HG03378 (cell line): ENCODE data around the gene SREBF1.
A peak's percentile ranks its signal among the peaks of the same experiment; 100 is the strongest.

Experiments
- ATAC-seq: cut with Tn5 transposase; IDR thresholded peaks from one replicate; pipeline ENCODE4 v1.9.1; 2021; ENCODE audit warnings: mild to moderate bottlenecking, moderate library complexity; ENCODE audit not compliant: unreplicated experiment

The SREBF1 gene

DNA sequence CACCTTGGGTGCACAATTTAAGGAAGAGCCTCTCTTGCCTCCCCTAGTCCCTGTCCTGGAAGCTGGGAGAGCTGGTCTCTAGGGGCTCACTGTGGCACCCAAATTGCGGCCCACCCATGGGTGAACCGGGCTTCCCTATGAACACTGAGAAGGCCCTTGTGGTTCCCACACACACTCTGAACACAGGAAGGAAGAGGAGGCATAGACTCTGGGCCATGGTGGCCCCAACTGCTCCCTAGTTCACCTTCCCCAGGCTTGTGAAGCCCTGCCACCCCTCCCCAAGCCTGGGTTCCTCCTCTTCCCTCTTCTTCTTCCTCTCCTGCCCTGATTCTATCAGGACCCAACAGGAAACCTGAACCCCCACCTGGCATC, 10.5 kb downstream of the SREBF1 start:
- ATAC-seq, result no peak

DNA sequence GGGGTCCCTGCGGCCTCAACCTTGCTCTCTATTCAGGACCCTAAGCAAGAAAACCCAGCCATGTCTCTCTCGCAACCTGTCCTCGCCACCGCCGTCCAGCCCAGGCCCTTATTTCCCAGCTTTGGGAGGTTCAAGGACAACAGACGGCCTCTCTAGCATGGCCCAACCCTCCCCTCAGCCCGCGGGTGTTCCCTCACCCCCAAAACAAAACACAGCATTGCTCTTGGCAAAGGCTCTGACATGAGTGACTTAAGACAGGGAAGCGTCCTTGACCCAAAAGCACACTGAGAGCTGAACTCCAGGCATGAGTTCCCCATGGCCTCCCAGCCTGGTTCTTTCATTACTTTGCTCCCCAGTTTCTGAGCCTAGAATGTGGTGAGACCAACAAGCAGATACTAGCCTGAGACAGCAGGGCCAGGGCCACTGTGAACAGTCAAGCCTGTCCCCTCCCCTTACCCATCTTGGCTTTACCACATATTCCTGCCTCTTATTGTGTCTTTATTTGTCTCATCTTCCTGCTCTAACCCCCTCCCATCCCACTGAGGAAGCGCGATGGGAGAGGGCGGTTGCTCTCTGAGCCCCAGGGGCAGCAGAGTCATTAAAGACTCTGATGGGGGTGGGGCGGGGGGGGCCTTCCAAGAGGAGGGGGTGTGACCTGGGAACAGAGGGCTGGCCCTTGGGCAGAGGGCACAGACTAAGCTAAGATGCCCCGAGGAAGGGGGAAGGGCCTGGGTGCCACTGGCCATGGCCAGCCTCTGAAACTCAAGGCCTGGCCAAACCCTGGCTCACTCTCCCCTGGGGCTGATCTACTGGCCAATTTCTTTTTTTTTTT, 11.8 kb downstream of the SREBF1 start:
- no peak for ATAC-seq

DNA sequence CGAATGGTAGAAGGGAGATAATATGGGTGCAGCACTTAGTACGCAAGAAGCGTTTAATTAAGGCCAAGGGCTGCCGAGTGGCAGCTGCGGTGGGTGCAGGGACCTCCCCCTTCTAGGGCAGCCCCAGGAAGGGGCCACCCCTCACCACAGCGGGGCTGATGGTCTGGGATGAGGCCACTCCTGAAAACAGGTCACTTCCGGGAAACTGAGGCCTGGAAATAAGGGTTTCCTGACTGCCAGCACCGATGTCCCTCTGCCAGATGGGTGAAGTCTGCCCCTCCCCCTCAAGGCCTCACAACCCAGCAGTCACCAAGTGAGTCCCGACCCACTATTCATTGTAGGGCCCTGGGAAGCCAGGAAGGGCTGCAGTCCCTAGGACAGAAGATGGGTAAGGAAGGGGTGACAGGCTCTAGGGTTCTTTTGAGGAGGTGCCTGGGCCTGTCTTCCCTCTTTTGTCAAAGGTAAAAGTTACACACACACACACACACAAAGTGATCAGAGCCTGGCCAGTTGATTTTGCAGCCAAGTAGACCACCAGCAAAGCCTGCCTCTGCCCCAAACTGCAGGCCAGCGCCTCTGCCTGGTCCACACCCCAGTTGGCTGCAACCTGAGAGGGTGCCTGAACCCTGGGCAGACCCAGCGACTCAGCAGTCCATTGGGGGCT, 12.5 kb downstream of the SREBF1 start:
- ATAC-seq, result no peak

GRCh38 chr17:17823433-17824118, 13.2 kb downstream of the SREBF1 start:
- no peak for ATAC-seq

DNA sequence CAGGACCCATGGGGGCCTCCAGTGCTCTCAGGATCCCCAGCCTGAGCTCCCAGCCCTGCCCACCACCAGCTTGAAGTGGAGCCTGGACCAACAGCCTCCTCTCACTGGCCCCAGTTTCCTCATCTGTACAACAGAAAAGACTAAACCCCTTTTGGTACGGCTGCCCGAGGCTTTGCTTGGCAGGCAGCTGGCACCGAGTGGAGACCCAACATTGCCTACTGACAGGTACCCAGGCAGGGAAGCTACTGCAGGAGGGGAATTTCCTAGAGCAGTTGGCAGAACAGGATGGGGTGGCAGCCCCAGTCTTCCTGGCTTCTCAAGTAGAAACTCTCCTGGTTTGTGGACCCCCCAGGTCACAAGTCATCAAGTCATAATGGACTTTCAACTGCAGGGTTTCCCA, 14.2 kb downstream of the SREBF1 start:
- ATAC-seq, result no peak

DNA sequence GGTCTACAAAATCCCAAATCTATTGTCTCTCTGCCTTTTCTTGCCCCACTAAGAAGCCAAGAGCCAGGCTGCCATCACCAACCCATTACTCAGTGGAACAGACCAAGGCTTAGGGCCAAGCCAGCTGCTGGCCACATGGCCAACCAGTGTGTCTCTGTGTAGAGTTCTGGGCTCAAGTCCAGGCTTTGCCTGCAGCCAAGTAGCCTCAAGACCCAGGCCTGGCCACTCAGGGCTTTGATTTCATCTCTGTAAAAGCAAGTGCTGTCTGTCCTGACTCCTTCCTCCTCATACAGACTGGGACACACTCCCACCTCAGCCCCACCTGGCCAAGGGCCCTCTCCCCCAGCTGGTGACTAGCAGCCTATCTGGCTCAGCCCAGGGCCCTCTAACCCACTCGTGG, 14.6 kb downstream of the SREBF1 start:
- ATAC-seq, result no peak

DNA sequence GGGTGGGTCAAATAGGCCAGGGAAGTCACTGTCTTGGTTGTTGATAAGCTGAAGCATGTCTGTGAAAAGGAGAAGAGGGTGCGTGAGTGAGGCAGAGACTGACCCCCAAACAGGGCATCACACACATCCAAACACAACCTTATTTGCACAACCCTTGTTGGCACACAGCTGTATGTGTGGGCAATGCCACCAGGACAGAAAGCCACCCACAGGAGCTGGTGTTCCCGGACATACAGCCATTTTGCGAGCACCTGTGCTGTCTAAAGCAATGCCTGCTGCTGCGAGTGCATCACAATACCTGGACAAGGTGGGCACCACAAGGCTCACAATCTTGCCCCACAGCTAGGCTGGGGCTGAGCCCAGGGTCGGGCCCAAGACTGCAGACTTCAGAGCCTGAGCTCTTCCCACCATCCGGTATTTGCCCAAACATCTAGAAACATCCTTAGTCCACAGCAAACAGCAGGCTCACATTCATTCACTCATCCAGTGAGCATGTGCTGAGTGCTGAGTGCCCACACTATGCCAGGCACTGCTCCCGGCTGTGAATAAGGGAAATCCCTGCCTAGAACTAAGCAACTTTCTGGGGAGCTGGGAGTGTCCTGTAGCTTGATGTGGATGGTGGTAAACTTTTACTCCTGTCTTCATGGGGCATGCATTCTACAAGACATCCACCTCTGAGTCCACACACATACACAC, 16.2 kb downstream of the SREBF1 start:
- no peak for ATAC-seq

GRCh38 chr17:17820046-17820445, 16.7 kb downstream of the SREBF1 start:
- no peak for ATAC-seq

GRCh38 chr17:17819561-17819995, 17.2 kb downstream of the SREBF1 start:
- ATAC-seq, result peak; percentile 52

DNA sequence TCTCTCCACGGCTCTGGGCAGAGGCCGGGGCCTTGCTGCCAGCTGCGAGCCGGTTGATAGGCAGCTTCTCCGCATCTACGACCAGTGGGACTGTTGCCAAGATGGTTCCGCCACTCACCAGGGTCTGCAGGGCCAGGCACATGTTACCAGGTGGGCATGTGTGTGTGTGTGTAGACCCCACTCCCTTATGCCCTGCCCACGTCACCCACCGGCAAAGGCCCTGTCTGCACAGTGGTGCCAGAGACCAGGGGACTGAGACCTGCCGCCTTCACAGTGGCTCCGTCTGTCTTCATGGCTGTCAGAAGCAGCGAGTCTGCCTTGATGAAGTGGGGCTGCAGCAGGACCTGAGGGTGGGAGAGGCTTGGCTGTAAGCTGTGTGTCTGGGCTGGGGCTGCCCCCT, 17.7 kb downstream of the SREBF1 start:
- no peak for ATAC-seq

GRCh38 chr17:17818088-17818526, 18.7 kb downstream of the SREBF1 start:
- no peak for ATAC-seq

GRCh38 chr17:17817552-17817947, 19.2 kb downstream of the SREBF1 start:
- ATAC-seq, result no peak

GRCh38 chr17:17816831-17817551, 19.8 kb downstream of the SREBF1 start:
- ATAC-seq, result no peak

GRCh38 chr17:17816240-17816814, 20.5 kb downstream of the SREBF1 start:
- ATAC-seq, result no peak

DNA sequence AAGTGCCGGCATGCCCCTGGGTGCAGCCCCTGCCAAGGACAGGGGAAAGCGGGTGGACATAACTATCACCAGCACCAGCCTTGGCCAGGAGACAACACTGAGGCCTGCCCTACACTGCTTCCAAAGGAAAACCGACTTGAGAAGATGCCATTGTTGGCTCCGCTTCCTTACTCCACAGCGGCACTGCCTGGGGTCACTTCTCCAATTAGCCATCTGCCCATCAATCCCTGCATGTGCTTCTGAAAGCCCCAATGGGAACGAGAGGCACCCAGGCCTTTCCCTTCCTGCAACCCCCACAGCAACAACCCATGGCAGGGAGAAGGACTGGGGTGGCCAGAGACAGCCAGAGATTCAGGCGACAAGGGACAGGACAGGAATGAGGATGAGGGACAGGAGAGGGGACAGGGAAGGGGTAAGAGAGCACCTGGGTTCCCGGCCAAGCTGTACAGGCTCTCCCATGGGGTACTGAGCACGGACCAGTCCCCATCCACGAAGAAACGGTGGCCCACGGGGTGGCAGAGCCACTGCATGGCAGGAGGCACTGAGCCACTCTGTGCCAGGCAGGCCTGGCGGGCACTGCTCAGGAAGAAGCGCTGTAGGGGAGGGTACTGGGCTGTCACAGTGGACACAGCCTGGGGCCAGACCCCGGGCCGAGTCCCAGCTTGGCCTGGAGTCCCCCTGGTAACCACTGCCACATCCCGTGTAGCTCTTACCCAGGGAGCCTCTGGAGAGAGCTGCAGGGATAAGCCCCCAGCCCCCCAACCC, 21.2 kb downstream of the SREBF1 start:
- no peak for ATAC-seq

DNA sequence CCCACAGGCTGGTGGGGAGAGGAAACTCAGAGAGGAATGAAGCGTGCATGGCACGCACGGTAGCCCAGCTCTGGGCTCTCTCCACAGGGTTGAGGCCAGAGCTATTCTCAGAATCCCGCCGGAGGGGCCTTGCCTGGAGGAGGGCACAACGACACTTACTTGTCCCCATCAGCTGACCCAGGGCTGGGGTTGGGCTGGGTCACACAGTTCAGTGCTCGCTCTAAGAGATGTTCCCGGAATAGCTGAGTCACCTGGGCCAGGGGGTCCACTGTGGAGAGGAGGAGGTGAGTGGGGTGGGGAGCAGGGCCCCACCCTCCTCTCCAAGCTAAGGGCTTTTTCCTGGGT, 21.8 kb downstream of the SREBF1 start:
- no peak for ATAC-seq

GRCh38 chr17:17814162-17815061, 22.4 kb downstream of the SREBF1 start:
- no peak for ATAC-seq

- no peak for ATAC-seq
Observed at GRCh38 chr17:17813725-17814095, 23.1 kb downstream of the SREBF1 start.
